GM12892 (cell line): ENCODE results near the gene FGF3.

ENCODE experiments used
- POLR2A ChIP-seq: IDR thresholded peaks from 2 replicates; pipeline ENCODE4 v1.6.1; 2011; ENCODE audit warnings: low read depth, low read length, control low read depth
- POLR2AphosphoS5 ChIP-seq: IDR thresholded peaks from 2 replicates; pipeline ENCODE4 v1.6.1; 2011; ENCODE audit warnings: low read depth, low read length, control low read depth
- TAF1 ChIP-seq: IDR thresholded peaks from 2 replicates; pipeline ENCODE4 v1.6.1; 2011; ENCODE audit warnings: low read depth, mild to moderate bottlenecking, control low read depth, low read length, borderline replicate concordance

DNA sequence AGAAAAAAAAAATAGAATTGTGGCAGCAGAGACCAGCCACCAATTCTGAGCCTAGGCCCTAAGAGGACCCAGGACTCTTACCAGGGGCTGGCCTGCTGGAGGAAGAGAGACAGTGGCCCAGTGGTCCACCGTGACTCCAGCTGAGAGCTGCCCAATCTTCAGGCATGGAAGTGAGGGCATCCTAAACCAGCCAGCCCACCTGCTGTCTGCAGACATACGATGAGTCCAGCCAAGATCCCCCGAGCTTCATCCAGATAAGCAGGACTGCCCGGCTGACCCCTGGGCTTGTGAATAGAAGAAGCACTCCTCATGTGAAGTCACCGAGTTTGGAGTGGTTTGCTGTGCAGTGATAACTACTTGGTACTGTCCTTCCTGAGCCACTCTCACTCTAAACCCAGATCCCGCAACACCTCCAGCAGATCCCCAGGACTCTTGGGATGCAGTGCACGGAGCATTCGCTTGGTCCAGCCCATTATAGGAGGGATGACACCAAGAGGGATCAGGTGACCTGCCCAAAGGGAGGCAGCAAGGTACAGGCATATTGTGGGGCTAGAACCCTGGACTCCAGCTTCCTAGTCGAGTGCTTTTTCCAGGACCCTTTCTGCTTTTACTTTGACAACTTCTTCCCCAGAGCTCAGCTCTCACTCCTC lies 41.7 kb upstream of the FGF3 start:
- no peak for TF ChIP-seq POLR2A
- TF ChIP-seq POLR2AphosphoS5, result no peak
- no peak for TF ChIP-seq TAF1
